Measurements from ENCODE around the gene SLC7A8. TPM values are rescaled to one million over a fixed set of nuclear protein-coding genes. Genes with fewer than 3 reads are reported as not detected.

The SLC7A8 gene
- total and polyA plus RNA-seq, 3 donors from 2014 or later: 73.5 to 94.2 (median 78.2) TPM

- 85 to 89% methylated on average over 5 of the region's 5 CpGs for WGBS, 2 donors
- no peak for DNase-seq
- no peaks in the 10 kb centered on the region for H3K27me3 ChIP-seq
- no peaks in the 10 kb centered on the region for H3K4me1 ChIP-seq
- TF ChIP-seq CTCF (IDR thresholded peaks at IDR 0.05) (no peak), POLR2A (IDR thresholded peaks at IDR 0.05) (no peak)
- peak overlapping the region in 1 of 2 donors; percentile 19 for H3K27ac ChIP-seq
- intact Hi-C loops (cut with DNase I; ENCODE audit: low total_unique reads): no loop called here
- H3K9me3 ChIP-seq: no peaks in the 10 kb centered on the region
- no peak overlapping the region for H3K4me3 ChIP-seq
- H3K36me3 ChIP-seq (ENCODE audit: low read depth, missing control alignments): no peaks in the 10 kb centered on the region
These were observed 105.5 kb downstream of the SLC7A8 start for GRCh38 chr14:23077962-23078361.

GRCh38 chr14:23076785-23077408 lies 106.6 kb downstream of the SLC7A8 start:
- DNase-seq: no peak
- no peaks in the 10 kb centered on the region for H3K27me3 ChIP-seq
- H3K36me3 ChIP-seq (ENCODE audit: low read depth, missing control alignments): no peaks in the 10 kb centered on the region
- TF ChIP-seq CTCF (IDR thresholded peaks at IDR 0.05) (peak; percentile 40 to 57 (median 42)), POLR2A (IDR thresholded peaks at IDR 0.05) (no peak)
- WGBS, 2 donors: 62 to 72% methylated on average over 5 of the region's 5 CpGs
- peaks cover 6% of the 10 kb centered on the region for H3K4me1 ChIP-seq
- intact Hi-C loops (cut with DNase I; ENCODE audit: low total_unique reads): no loop called here
- no peak overlapping the region for H3K4me3 ChIP-seq
- H3K27ac ChIP-seq: no peak overlapping the region
- H3K9me3 ChIP-seq: no peaks in the 10 kb centered on the region

Small RNAs within 50 kb of the gene (small RNA-seq; reads per million reads assigned to genes)
- gene AL049829.1 (0 reads per million in 2 donors), gene RNU6-1138P (0 reads per million in 2 donors)

Other genes starting within 250 kb of the SLC7A8 start
- gene HAUS4, start 226.6 kb downstream of the SLC7A8 start, total RNA-seq: 10 to 100 TPM; 26.4 to 30.5 TPM
- gene HAUS4, start 226.6 kb downstream of the SLC7A8 start, polyA plus RNA-seq (ENCODE audit: insufficient read depth, low read depth, low replicate concordance): 22.4 TPM
- 10 to 100 TPM; 11.3 to 11.9 TPM for gene AJUBA, start 201.1 kb downstream of the SLC7A8 start, total RNA-seq
- 12.8 TPM for gene AJUBA, start 201.1 kb downstream of the SLC7A8 start, polyA plus RNA-seq (ENCODE audit: insufficient read depth, low read depth, low replicate concordance)
- 10 to 100 TPM; 12.5 to 17.5 TPM for gene C14orf93, start 173.5 kb downstream of the SLC7A8 start, total RNA-seq
- gene C14orf93, start 173.5 kb downstream of the SLC7A8 start, polyA plus RNA-seq (ENCODE audit: insufficient read depth, low read depth, low replicate concordance): 4.5 TPM
- gene PSMB5, start 148.8 kb downstream of the SLC7A8 start, total RNA-seq: 100 to 1,000 TPM in 1 of 2 donors, 10 to 100 TPM in 1; 97.2 to 123 TPM
- gene PSMB5, start 148.8 kb downstream of the SLC7A8 start, polyA plus RNA-seq (ENCODE audit: insufficient read depth, low read depth, low replicate concordance): 145 TPM
- gene PSMB11, start 141.4 kb downstream of the SLC7A8 start, total RNA-seq: under 1 TPM; 0.12 to 0.31 TPM
- gene PSMB11, start 141.4 kb downstream of the SLC7A8 start, polyA plus RNA-seq (ENCODE audit: insufficient read depth, low read depth, low replicate concordance): 0.20 TPM
- gene CDH24, start 126.1 kb downstream of the SLC7A8 start, total RNA-seq: 10 to 100 TPM; 10.2 TPM
- gene CDH24, start 126.1 kb downstream of the SLC7A8 start, polyA plus RNA-seq (ENCODE audit: insufficient read depth, low read depth, low replicate concordance): 3.9 TPM
- 100 to 1,000 TPM; 209 to 216 TPM for gene ACIN1, start 88.5 kb downstream of the SLC7A8 start, total RNA-seq
- 151 TPM for gene ACIN1, start 88.5 kb downstream of the SLC7A8 start, polyA plus RNA-seq (ENCODE audit: insufficient read depth, low read depth, low replicate concordance)
- gene C14orf119, start 88.2 kb downstream of the SLC7A8 start, total RNA-seq: 10 to 100 TPM; 17.7 to 26.9 TPM
- gene C14orf119, start 88.2 kb downstream of the SLC7A8 start, polyA plus RNA-seq (ENCODE audit: insufficient read depth, low read depth, low replicate concordance): 60.8 TPM
- gene CIROP, start 78.7 kb downstream of the SLC7A8 start, total RNA-seq: not detected
- gene CIROP, start 78.7 kb downstream of the SLC7A8 start, polyA plus RNA-seq (ENCODE audit: insufficient read depth, low read depth, low replicate concordance): not detected
- gene CEBPE, start 64.4 kb downstream of the SLC7A8 start, total RNA-seq: under 1 TPM; 0.19 to 0.24 TPM
- not detected for gene CEBPE, start 64.4 kb downstream of the SLC7A8 start, polyA plus RNA-seq (ENCODE audit: insufficient read depth, low read depth, low replicate concordance)
- gene RNF212B, start 54.3 kb upstream of the SLC7A8 start, total RNA-seq: 10 to 100 TPM in 1 of 2 donors, 1 to 10 TPM in 1; 5.4 to 23.2 TPM
- gene RNF212B, start 54.3 kb upstream of the SLC7A8 start, polyA plus RNA-seq (ENCODE audit: insufficient read depth, low read depth, low replicate concordance): 18.3 TPM
- 10 to 100 TPM; 31.7 to 37.7 TPM for gene HOMEZ, start 102.5 kb upstream of the SLC7A8 start, total RNA-seq
- 71.6 TPM for gene HOMEZ, start 102.5 kb upstream of the SLC7A8 start, polyA plus RNA-seq (ENCODE audit: insufficient read depth, low read depth, low replicate concordance)
- 10 to 100 TPM; 30.4 to 43.5 TPM for gene PPP1R3E, start 119.2 kb upstream of the SLC7A8 start, total RNA-seq
- gene PPP1R3E, start 119.2 kb upstream of the SLC7A8 start, polyA plus RNA-seq (ENCODE audit: insufficient read depth, low read depth, low replicate concordance): 39.2 TPM
- gene BCL2L2, start 123.2 kb upstream of the SLC7A8 start, total RNA-seq: 10 to 100 TPM; 78.0 to 85.1 TPM
- 46.8 TPM for gene BCL2L2, start 123.2 kb upstream of the SLC7A8 start, polyA plus RNA-seq (ENCODE audit: insufficient read depth, low read depth, low replicate concordance)
- 100 to 1,000 TPM; 194 TPM for gene PABPN1, start 137.8 kb upstream of the SLC7A8 start, total RNA-seq
- gene PABPN1, start 137.8 kb upstream of the SLC7A8 start, polyA plus RNA-seq (ENCODE audit: insufficient read depth, low read depth, low replicate concordance): 222 TPM
- gene SLC22A17, start 169.2 kb upstream of the SLC7A8 start, total RNA-seq: 10 to 100 TPM; 56.6 to 93.8 TPM
- 37.3 TPM for gene SLC22A17, start 169.2 kb upstream of the SLC7A8 start, polyA plus RNA-seq (ENCODE audit: insufficient read depth, low read depth, low replicate concordance)
- gene EFS, start 181.5 kb upstream of the SLC7A8 start, total RNA-seq: 10 to 100 TPM in 1 of 2 donors, 1 to 10 TPM in 1; 7.6 to 10.3 TPM
- 10.5 TPM for gene EFS, start 181.5 kb upstream of the SLC7A8 start, polyA plus RNA-seq (ENCODE audit: insufficient read depth, low read depth, low replicate concordance)
- under 1 TPM; 0.39 to 0.68 TPM for gene IL25, start 189.1 kb upstream of the SLC7A8 start, total RNA-seq
- gene IL25, start 189.1 kb upstream of the SLC7A8 start, polyA plus RNA-seq (ENCODE audit: insufficient read depth, low read depth, low replicate concordance): 0.83 TPM
- gene CMTM5, start 193.4 kb upstream of the SLC7A8 start, total RNA-seq: under 1 TPM; 0.55 to 0.81 TPM
- 0.84 TPM for gene CMTM5, start 193.4 kb upstream of the SLC7A8 start, polyA plus RNA-seq (ENCODE audit: insufficient read depth, low read depth, low replicate concordance)
- under 1 TPM; 0.12 to 0.39 TPM for gene MYH6, start 224.6 kb upstream of the SLC7A8 start, total RNA-seq
- gene MYH6, start 224.6 kb upstream of the SLC7A8 start, polyA plus RNA-seq (ENCODE audit: insufficient read depth, low read depth, low replicate concordance): 0.44 TPM

Data from testis (tissue), 3 donors.